Activated CD8-positive, alpha-beta memory T cell treated with anti-CD3 and anti-CD28 coated beads for 36 hours (primary cell): ENCODE results near the gene PDIA5. TPM values are rescaled to one million over a fixed set of nuclear protein-coding genes. Genes with fewer than 3 reads are reported as not detected.

Source experiments
- CTCF ChIA-PET: fragments of 350-600 bp; sonication (Branson Sonifier 250); formaldehyde crosslinking; loops from one replicate; lab custom pipeline; 2021; ENCODE audit warnings: antibody characterized with exemption; lab: Charles Lee
- POLR2A ChIA-PET: fragments of 350-600 bp; sonication (Branson Sonifier 250); formaldehyde crosslinking; loops from one replicate; lab custom pipeline; 2021; ENCODE audit warnings: antibody characterized with exemption; lab: Charles Lee
- total RNA-seq, 2 experiments: library from RNA; stranded (reverse); gene quantifications; one replicate each; pipeline ENCODE4 v1.2.3, GENCODE V29; 2021

Gene PDIA5
- total RNA-seq, 2 experiments from 2014 or later: 19.7 to 23.8 TPM

DNA sequence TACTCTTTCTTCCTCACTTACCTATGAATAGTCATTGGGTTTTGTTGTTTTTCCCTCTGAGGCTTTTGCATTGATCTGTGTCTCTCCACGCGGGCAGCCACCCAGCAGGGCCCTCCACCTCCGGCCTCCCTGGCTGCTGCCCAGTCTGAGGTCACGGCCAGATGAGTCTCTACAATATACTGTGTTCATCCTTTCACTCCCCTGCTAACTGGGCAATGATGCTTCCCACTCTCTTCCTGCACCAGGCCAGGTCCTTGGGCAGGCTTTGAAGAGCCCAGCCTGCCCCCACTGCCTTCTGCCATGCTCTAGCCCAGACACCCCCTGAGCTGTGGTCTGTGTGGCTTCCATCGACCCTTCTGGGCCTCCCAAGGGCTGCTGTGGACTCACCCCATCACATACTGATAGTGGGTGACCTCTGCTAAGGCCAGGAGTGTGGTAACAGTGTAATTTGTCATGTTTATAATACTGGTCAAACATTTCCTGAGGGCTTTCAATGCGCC lies 18.0 kb downstream of the PDIA5 start:
- POLR2A ChIA-PET: no interaction called here

DNA sequence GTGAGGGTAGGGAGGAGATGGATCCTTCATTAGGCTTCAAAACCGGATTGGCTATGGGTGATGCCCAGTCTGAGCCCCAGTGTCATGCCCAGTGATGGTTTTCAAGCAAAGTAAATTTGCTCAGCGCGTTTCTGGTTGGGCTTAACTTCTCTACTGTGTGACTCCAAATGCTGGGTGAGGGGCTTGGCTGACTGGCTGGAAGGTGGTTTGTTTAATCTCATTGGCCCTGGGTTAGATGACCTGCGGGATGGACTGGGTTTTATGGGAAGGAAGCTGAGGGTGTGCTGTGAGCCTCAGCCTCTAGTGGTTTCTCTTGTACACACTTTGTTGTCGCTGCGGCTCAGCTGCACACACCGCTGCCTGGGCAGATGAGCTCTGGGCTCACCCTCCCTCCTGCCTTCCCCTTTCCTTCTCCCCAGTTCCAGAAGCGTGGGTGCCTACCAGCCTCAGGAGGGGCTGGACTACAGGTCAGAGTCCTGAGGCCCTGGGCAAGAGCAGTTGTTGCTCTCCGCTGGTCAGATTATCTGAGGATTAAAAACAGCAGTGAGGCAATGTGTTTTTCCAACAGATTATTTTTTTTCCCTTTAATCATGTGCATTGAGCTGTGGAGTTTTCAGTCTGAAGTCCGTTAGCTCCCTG lies 18.6 kb downstream of the PDIA5 start:
- POLR2A ChIA-PET: no interaction called here
- CTCF ChIA-PET: no interaction called here

More for the DNA sequence above, 18.0 kb downstream of the PDIA5 start:
- CTCF ChIA-PET: no interaction called here

DNA sequence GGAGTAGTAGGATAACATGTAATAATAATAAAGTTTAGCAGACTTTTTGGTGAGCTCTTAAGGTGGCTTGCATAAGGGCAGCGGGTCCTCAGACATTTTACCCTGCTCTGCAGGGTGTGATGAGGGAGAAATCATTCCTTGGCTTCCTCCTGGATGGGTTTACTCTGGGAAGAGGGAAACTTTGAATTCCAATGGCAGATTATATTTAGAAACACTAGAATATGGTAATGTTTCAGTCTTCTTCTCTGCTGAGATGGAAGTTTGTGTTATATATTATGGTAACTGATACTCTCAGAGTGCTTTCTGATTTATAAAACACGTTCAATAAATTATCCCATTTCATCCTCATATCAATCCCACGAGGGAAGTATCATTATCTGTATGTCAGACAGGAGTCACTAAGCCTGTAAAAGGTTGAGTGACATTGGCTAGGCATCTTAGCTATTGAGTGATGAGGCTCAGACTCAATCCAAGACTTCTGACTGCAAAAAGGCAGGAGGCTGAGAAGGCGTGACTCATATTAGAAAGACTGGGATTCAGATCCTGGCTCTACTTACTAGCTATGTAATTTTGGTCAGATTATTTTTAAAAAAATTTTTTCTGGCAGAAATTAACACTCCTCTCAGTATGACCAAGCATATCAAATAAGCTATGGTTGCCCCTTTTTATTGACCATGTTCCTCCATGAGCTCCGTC lies 19.3 kb downstream of the PDIA5 start:
- POLR2A ChIA-PET: no interaction called here
- CTCF ChIA-PET: no interaction called here

DNA sequence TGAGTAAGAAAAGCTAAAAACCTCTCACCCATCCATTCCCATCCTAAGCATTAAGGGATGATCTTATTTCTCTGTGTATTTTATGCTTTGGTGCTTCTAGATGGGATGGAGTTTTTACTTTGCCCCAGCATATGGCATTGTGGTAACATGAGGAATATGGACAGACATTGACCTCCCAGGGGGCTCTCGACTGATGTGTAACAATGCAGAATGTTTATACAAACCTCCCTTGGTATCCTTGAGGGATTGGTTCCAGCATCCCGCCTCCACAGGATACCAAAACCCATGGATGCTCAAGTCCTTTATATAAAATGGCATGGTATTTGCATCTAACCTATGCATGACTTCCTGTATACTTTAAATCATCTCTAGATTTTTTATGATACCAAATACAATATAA lies 21.6 kb downstream of the PDIA5 start:
- POLR2A ChIA-PET: no interaction called here
- CTCF ChIA-PET: no interaction called here

DNA sequence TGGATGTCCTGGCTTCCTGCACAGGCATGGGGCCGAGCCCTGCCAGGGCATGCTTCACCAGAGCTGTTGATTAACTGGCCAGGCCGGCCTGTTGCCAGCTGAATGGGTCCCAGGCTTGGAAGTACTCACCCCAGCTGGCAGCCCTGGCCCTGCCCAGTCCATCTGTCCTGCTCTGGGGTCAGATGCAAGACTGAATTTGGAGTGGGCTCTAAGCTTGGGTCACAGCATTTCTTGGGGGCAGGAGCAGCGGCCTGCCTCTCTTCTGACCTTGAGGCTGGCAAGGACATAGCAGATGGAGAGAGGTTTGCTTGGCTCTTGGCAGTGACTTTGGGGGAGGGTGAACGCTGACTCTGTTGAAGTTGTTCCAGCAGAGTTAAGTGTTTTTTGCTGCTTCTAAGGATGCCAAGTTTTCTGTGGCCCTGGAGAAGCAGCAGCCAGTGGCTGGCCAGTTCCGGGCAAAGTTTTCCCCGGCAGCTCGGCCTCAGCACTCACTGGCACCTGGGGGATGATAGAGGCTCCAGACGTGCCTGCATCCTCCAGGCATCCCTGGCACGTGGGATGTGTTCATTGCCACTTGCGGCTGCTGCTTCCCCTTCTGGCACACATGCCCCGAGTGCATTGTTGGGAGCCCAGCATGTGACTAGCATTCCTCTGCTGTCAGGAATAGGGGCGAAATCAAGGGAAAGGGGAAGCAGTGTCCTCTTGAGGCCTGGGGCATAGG lies 22.9 kb downstream of the PDIA5 start:
- ChIA-PET CTCF (no interaction called here), POLR2A (no interaction called here)

DNA sequence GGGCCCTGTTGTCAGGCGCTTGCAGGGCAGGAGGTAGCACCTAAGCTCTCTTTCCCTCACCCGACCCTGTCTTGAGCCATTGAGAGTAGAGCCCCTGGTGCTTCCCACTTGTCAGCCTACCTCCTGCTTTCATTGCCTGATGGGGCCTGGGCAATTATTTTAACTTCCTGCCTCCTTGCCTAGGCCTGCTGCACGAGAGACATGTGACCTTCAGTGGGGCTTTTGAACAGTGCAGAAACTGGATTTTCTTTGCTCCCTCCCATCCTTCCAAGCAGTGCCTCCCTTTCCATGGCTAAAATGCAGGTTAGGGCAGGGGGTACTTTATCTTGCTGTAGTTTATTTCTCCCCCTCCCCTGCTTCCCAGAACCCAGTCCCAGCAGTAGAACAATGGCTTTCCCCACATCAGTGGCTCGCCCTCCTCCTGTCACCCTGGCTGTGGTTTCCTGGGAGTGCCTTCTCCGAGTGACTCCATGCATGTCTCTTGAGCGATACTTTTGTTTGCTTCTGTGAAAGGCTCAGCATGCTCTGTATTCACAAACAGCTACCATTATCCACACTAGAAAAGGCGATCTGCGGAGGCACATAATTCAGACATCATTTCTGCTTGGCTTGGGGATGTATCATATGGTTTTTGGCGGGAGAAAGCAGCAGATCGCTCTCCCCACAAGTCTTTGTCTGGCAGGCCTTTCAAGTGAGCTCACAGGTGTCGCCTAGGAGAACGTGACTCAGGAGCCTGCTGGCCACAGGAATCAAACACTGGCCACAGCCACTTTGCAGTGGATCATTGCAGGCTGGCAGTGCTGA lies 24.1 kb downstream of the PDIA5 start:
- POLR2A ChIA-PET: no interaction called here
- CTCF ChIA-PET: no interaction called here

DNA sequence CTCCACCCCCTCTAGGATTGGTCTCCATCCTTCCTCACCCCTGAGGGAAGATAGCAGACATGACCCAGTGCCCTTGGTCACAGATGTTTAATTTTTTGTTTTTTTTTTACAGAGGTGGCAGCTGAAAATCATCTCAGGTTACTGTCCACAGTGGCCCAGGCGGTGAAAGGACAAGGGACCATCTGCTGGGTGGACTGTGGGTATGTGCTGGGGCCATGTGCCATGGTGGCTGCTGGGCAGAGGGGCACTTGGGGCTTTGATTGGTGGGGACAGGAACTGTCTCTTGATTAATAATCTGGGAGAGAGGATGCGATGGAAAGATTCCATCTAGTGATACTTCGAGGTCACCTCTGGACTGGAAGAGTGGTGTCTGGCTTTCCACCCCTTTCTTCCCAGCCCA lies 25.4 kb downstream of the PDIA5 start:
- POLR2A ChIA-PET: no interaction called here
- CTCF ChIA-PET: no interaction called here

DNA sequence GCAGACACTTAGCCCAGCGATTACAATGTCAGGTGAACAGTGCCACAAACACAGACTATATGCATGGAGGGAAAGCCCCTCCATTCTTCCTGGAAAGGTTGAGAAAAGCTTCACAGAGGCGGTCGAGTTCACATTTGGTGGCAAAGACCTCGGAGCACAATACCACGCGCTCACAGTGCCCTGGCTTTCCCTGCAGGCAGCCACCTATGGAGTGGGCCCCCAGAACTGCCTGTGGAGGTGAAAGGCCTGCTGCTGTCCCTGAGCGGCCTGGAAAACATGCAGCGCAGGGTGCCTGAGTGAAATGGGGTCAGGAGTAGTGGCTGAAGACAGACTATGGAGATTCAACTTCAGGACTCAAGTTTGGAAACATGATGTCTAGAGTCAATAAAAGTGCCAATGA lies 26.9 kb downstream of the PDIA5 start:
- ChIA-PET POLR2A (interaction anchor here (0.7 kb wide), 1 partner anchor 310 kb away, joined by 3 read pairs; no protein-coding TSS in a partner anchor), CTCF (no interaction called here)

DNA sequence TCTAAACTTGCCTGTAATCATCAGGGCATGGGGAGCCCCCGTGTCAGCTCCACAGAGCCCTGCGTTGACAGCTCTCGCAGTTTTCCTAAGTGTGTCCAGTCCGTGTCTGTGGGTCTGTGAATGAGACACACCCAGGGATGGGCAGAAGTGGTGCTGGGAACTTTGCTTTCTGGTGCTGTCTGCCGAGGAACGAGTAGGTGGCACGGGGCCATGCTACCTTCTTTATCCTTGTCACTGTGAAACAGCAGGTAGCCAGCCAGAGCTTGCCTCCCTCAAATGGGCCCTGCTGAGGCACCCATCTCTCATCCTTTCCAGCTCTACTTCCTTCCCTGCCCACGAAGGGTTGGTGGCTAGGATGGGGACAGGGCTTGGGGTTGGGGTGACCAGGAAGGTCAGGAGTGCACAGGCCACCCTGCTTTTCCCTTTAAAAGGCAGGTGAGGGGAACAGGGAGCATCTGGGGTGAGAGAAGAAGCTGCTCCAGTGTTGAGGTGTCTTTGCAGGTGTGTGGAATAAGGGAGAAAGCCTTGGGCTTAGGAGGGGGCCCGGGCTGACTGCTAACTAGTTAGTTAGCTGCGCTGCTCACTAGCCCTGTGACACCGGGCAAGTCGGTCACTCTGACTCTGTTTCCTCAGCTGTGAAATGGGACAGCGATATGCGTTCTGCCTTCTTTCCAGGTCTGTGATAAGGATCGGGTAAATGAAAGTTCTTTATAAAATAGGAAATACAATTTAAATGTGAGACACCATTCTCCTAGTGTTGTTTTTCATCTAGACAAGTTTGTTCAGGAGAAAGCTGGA lies 27.9 kb downstream of the PDIA5 start:
- ChIA-PET CTCF (no interaction called here), POLR2A (no interaction called here)

DNA sequence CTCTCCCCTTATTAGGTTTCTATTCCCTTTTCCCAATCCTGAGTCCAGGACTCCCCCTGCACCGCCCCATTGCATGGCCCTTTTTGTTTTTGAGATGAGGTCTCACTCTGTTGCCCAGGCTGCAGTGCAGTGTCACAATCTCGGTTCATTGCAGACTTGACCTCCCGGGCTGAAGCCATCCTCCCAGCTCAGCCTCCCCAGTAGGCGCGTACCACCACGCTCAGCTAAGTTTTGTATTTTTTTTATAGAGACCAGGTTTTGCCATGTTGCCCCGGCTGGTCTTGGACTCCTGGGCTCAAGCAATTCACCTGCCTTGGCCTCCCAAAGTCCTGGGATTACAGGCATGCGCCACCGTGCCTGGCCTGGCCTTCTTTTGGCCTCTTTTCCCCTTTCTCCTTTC lies 29.3 kb downstream of the PDIA5 start:
- CTCF ChIA-PET: no interaction called here
- POLR2A ChIA-PET: no interaction called here

DNA sequence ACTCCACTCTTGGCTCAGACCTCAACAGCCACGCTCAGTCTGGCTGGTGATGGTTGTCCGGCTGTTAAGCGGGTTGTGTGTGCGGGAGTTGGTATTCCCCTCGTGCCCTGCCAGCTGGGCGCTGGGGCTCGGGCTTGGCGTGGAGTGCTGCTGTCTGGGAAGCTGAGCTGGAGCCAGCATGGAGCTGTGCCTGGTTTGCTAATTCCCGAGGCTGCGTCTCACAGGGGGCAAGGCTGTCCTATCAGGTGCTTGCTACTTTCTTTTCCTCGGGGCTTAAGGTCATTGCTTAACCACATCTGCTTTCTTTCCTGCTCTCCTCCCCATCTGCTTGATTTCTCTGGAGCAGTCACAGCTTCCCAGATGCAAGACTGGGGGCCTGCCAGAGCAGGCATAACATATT lies 29.9 kb downstream of the PDIA5 start:
- ChIA-PET POLR2A (no interaction called here), CTCF (no interaction called here)

DNA sequence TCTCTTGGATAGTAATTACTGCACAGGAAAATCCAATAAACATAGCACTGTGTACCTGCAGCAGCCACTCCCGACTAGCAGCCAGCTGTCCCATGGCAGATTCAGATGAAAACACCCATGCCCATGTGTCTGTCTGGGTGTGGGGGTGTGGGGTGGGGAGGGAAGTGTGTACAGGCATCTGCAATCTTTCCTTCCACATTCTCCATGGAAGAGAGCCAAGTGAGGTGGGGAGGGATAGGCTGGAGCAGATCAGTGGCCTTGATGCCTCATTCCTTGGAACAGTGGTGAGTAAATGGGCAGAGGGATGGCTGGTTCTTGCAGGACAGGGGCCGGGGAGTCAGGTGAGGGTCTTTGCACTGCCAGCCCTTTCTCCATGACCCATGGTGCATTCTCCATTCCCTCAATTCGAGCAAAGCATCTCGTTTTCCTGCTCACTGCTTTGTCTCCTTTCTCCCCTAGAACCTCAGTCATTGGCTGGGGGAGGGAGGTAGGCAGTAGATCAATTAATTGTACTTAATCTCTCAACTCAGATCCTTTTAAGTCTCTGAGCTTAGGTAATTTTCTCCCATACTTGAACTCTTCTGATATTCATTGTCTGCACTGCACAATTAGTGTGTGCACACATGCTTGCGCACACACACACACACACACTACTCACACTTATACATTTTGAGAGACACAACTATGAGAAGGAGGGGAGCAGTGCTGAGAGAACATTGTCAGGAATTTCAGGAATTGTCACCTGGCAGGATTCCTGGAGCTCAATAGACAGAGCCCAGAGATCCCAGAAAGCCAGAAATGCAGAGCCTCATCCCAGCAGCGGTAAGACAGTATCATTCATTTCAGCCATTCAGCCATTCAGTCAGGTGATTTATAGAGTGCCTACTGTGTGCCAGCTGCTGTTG lies 31.9 kb downstream of the PDIA5 start:
- CTCF ChIA-PET: no interaction called here
- POLR2A ChIA-PET: no interaction called here

DNA sequence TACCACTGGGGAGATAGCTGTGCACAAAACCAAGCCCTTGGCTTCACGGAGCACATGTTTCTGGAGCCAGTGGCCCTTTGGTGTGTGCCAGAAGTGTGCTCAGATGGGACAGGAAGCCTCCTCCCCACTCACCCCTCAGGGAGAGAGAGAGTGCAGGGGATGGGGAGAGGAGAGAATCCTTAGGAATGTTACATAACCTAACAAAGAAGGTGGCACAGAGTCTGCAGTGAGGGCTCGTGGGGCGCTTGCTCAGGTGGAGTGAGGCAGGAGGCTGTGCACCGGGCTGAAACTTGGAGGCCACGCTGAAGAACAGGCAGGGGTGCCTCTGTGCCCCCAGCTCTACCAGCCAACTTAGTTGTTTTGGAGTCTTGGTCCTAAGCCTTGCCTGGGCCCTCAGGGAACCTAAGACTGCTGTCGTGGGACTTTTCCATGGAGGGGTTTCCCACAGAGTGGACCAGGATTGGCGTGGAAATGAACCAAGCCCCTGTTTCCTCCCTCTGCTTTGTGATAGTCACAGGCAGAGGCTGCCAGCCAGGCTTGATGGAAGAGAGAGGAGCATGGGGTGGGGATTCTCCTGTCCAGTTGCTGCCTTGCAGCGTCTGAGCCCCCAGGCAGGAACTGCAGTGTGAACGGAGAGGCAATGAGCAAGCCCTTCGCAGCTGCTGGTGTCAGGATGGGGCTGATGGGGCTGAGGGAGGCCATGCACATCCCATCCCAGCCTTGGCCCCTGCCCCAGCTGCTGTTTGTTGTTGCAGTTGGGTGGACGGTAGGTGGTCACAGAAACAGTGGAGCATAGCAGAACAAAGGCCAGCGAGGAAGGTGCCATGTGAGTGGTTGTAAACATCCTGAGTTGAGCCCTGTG lies 32.7 kb downstream of the PDIA5 start:
- CTCF ChIA-PET: no interaction called here
- POLR2A ChIA-PET: no interaction called here

DNA sequence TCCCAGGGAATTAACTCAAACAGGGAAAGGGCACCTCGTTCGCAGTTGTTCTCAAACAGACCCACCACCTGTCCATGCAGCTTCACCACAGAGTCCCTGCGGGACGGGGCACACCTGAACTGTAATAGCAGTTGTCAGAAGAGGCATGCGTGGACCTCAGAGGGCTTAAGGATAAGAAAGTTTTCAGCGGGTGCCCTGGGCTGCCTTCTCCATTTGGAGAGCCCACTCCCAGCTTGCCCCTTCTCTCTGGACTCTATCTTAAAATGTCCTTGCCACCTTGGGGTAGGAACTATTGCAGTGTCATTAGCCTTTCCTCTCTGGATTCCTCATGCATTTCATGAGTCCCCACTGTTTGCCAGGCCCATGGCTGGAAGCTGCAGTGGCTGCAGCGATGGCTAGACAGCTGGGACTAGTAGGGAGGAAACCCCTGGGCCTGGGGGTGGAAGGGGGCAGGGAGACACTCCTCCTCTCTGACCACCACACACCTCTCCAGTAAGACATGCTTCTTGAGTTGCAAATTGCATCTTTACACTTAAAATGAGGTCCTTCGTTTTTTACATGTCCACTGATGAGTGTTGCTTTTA lies 33.5 kb downstream of the PDIA5 start:
- CTCF ChIA-PET: no interaction called here
- POLR2A ChIA-PET: no interaction called here

DNA sequence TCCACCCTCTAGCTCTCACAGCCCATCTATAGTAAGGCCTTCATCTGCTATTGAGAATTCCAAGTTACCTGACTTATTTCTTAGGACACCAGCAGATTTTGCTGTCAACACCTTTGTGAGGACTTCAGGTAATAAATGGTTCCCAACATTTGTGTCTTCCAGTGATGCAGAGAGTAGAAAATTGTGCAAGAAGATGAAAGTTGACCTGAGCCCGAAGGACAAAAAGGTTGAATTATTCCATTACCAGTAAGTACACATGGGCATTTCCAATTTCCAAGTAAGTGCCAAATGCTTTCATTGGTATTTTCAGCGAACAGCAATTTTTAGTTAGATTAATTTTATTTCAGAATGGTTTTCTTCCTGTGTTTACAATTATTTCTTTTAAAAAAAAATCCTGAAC lies 35.4 kb downstream of the PDIA5 start:
- ChIA-PET POLR2A (no interaction called here), CTCF (no interaction called here)

DNA sequence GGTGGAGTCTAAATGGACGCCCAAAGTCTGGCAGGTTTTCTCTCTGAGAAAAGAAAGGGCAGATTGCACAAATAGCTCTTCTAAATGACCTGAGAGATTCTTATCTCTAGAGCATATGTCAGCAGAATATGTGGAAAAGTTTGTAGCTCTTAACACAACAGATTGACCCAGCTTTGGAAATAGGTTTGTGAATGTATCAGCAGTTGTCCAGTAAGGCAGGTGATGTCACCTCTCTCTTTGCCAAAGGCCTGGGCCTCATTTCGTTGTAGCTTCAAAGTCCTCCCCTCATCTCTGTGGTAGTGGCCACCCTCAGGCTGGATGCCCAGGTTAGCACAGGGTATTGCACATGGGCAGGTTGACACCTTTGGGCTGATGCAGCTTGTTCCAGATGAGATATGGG lies 36.0 kb downstream of the PDIA5 start:
- POLR2A ChIA-PET: no interaction called here
- CTCF ChIA-PET: no interaction called here

DNA sequence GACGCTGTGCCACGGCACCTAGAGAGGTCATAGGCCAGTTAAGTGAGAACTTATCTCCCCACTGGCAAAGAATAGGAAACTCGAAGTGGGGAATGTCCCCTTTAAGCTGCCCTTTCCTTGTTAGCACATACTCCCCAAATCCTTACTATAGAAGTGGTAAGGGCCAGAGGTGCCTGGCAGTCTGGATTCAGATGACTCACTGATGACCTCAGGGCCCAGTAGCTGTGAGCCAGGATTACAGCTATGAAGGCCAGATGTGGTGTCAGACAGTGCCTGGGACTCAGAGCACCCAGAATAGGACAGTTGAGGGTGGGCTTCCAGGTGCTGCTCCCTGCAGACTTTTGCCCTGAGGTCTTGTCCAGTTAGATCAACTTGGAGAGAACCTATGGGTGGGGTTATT lies 37.7 kb downstream of the PDIA5 start:
- CTCF ChIA-PET: no interaction called here
- POLR2A ChIA-PET: no interaction called here
